Prostate gland (tissue), 2 donors: ENCODE data around the gene CELF3.

ENCODE experiments used
- CTCF ChIP-seq, 4 experiments: fragments of 200-600 bp in 2 of 4; fragments of 450-650 bp in 2 of 4; sonication (generic) in 2 of 4; IDR thresholded peaks; 1 replicate in 3 of 4; 2 replicates in 1 of 4; pipeline ENCODE4 v1.5.1; 2016 to 2019; ENCODE audit warnings: antibody characterized with exemption in 4 of 4, mild to moderate bottlenecking in 2 of 4, moderate library complexity in 2 of 4
- POLR2A ChIP-seq: fragments of 450-650 bp; IDR thresholded peaks from one replicate; pipeline ENCODE4 v1.6.1; 2016; ENCODE audit warnings: antibody characterized with exemption, mild to moderate bottlenecking
- POLR2AphosphoS5 ChIP-seq: sonication (generic); formaldehyde crosslinking; IDR thresholded peaks from one replicate; pipeline ENCODE4 v1.6.1; 2017; ENCODE audit warnings: antibody characterized with exemption

- TF ChIP-seq CTCF (IDR thresholded peaks at IDR 0.05) (no peak), POLR2A (no peak), POLR2AphosphoS5 (no peak)
These were observed 24.9 kb upstream of the CELF3 start for GRCh38 chr1:151741516-151741915.
